GM18498 (cell line): Measurements from ENCODE around the gene THBD.
"Not testable (repeated sequence)": the region's sequence is repeated elsewhere in the genome, so short reads cannot be mapped to it uniquely, and the experiment has no call there.

ENCODE experiments used
- ATAC-seq: cut with Tn5 transposase; IDR thresholded peaks from one replicate; pipeline ENCODE4 v1.9.1; 2021; ENCODE audit warnings: mild to moderate bottlenecking, moderate library complexity; ENCODE audit not compliant: unreplicated experiment

The THBD gene

DNA sequence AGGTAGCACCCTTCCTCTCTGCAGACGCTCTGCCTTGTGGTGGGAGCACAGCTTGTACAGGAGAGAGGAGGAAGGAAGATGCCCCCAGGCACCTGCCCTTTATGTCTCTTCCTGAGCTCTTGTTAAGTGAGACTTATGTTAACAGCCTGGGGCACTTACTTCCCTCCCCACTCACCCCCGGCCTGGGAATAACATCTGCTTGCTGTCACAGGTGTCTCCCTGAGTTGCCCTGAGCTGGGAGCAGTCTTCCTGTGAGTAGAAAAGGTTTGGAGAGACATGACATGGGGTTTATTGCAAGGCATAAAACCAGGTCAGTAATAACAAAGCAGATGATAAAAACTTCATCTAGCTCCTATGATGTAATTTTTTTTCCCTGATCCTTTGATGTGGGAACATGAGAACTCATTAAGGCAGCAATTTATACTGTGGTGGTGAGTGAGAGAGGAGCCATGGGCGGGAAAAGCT is 12.4 kb downstream of the THBD start:
- no peak for ATAC-seq

DNA sequence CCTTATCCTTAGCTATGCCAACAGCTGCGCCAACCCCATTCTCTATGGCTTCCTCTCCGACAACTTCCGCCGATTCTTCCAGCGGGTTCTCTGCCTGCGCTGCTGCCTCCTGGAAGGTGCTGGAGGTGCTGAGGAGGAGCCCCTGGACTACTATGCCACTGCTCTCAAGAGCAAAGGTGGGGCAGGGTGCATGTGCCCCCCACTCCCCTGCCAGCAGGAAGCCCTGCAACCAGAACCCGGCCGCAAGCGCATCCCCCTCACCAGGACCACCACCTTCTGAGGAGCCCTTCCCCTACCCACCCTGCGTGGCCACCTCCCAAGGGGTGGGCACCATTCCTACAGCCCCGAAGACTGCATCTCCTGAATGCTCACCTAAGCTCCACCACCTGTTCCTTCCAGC is 13.1 kb downstream of the THBD start:
- no peak for ATAC-seq

DNA sequence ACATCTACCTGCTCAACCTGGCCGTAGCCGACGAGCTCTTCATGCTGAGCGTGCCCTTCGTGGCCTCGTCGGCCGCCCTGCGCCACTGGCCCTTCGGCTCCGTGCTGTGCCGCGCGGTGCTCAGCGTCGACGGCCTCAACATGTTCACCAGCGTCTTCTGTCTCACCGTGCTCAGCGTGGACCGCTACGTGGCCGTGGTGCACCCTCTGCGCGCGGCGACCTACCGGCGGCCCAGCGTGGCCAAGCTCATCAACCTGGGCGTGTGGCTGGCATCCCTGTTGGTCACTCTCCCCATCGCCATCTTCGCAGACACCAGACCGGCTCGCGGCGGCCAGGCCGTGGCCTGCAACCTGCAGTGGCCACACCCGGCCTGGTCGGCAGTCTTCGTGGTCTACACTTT is 13.7 kb downstream of the THBD start:
- ATAC-seq = no peak

DNA sequence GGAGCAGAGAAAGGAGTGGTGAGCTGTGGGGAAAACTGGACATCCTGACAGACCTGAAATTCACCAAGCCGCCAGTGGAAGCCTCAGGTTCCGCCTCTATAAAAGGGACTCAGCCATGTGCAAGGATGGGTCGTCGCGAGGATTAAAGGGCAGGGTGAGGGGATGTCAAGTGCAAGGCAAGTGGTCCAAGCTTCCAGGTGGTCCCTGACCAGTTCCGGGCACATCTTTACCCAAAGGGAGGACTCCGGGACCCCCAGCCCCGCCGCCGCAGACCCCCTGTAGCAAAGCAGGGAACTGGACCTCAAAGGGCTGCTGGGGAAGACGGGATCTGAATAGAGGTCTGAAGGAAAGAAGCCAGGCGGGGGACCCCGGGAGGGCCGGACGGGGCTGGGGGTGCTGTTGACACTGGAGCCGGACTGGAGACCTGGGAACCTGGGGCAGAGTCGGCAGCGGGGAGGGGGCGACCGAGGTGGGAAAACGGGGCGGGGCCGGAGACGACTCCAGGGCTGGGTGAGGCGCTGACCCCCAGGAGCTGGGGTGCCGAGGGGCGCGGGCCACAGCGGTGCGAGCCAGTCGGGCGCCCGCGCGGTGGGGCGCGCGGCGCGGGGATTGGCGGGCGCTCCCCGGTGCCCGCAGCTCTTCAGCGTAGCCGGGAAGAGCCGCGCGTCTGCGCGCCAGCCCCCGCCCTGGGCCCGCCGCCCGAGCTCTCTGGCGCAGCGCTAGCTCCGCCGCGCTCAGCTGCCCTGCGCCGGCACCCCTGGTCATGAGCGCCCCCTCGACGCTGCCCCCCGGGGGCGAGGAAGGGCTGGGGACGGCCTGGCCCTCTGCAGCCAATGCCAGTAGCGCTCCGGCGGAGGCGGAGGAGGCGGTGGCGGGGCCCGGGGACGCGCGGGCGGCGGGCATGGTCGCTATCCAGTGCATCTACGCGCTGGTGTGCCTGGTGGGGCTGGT is 14.5 kb downstream of the THBD start, which contains the start of gene SSTR4:
SSTR4 (plus strand) TSS at position 592 of the 951 bp plus-strand sequence; CDS start at position 764, 172 bp downstream.
- ATAC-seq = no peak

DNA sequence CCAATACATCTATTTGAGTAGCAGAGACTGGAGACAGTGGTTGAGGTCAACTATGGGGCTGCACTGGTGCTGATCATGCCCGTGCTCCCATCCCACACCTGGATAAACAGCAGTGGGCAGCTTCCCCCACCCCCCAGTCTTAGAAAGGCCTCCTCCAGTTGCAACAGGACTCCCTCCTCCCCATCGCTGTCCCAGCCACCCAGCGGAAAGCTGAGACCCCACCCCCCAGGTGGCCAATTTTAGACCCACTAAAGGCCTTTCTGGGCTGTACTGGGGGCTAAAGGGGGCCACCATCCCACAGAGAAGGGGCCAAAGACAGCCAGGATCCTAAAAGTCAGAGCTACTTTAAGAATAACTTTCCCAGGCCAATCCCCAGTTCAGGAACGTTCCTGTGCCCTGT is 15.6 kb downstream of the THBD start:
- ATAC-seq = no peak

DNA sequence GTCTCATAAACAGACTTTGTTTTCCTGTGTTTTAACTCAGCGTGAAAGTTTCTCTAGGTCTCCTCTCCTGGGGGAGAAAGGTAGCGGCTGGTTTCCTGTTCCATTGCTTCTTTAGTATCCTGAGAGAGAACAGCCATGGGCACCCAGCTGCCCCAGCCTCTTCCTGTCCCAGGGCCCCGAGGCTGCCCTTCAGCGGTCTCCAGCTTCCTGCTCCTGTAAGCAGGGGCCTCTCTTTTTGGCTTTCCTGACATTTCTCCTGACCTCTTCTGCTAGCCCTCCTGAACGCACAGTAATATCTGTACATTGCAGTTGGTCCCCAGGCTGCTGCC is 16.8 kb downstream of the THBD start:
- no peak for ATAC-seq

DNA sequence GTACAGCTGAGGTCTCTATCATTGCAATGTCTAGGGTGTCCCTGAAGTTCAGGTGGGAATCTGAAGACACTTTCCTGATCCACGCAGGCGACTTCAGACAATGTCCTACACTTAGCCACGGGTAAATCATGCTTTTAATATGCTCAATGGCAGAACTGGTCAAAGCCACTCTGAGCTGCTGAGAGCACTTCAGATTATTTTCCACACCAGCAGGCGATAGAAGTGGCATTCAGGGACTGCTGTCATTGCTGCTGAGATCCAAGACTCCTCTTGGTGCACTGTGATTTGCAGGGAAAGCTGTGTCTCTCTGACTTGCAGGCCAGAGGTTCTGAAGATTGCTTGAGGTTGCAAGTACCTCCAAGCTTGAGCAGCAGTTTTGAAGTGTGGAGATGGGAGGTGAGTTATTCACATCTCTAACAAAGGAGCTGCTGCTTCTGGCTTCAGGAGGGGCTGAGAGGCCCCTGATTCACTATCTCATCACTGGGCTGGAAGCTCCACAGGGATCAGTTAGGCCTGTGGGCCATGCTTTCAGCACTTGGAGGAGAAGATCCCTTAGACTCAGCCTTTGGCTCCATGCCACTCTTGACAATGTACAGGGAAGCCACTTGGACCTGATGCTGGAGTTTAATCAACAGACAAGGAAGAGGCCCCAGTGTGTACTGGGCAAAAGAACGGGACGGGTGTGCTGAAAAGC is 17.3 kb downstream of the THBD start:
- ATAC-seq = no peak

DNA sequence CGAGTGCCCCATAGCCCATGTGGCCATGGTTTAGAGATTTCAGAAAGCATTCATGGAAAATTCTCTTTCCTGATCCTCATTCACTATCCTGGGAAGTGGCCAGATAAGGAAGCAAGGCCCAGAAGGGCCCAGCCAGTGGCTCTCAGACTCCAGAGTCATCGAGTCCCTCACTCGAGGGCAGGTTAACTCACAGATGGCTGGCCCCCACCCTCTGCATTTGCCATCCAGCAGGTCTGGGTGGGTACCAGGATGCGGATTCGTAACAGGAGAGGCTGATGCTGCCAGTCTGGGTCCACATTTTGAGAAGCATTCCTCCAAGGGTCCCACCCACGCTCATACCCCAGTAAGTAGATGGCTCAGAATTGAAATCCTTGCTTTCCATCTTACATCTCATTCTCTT is 18.1 kb downstream of the THBD start:
- ATAC-seq = no peak

DNA sequence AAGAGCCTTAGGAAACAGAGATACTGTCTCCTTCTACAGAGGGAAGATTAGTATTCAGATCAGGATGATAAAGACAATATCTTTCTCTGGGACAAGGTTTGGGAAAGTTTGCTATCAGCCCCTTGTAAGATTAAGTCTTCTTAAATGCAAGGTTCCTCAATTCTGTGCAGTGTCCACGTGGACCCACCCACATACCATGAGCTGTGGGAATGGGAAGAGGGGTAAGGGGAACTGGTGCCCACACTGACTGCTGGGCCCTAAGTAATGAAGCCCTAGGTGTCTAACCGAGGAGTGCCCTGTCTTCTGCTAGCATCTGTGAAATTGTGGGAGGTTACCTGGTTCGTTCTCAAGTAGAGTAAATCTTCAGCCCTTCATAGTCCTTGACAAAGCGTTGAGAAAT is 20.1 kb downstream of the THBD start:
- no peak for ATAC-seq

DNA sequence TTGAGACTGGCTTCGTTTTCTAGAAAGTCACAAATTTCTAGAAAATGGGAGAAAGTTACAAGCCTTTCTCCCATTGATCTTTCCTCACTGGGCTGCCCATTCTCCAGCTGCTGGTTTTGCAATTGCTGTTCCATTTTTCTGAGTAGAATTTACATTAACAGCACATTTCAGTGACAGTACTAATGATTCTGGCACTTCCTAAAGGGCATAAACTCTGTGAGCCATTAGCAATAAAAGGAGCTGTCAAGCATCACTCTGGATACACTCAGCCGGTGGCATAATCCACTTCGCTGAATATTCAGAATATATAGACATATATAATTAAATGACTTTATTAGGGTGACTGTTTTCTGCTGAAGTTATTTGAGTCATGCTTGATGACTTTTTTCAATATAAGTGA is 21.1 kb downstream of the THBD start:
- no peak for ATAC-seq

DNA sequence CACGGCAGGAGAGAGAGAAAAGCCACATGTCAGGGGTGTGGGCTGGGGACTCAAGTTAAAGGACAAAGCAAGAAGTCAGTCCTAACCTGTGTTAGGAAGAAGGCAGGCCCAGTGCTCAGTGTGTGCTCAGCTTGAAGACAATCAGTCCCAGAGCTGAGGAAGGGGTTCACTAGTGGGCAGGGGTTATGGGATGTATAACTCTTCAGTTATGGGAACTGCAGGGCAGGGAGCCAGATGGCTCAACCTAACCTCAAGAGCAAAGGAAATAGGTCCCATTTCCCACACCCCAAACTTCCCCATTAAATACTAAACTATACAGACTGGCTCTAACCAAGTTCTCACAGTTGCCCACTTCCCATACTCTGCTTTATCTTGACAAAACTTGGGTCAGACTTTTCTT is 21.8 kb downstream of the THBD start:
- no peak for ATAC-seq

DNA sequence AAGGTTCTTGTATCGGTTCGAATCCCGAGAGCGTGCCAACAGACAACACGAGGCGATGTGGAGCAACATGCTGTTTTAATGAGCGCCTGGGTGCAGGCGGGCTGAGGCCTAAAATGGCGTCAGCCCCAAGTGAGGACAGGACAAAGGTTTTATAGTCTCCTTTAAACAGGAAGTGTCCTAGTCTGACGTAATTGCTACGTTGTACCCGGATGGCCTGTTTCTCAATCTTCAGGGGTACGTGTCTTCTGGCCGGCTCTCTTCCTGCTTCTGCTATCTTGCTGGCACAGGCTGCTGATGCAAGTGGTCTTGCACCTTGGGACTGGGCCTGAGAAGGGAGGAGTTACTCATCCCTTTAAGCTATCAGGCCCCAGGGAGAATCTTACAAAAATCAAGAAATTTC is 24.0 kb downstream of the THBD start:
- ATAC-seq = not testable (repeated sequence)

DNA sequence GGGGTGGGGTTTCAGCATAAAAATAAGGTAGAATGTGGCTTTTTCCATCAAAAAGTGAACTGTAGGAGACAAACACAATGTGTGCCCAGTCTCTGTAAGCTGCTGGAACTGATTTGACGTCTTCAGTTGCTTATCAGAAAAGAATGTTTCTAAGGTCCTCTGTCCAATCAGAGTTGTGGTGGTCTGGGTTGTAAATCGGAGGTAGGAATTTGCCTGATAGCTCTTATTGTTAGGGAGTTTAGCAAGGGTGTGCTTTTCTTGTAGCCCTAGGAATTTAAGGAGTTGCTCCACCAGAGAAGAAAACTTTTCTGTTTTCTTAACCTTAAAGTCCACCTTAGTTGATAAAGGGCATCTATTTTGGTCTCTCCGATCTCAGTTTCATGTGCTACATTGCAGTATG is 24.8 kb downstream of the THBD start:
- ATAC-seq = no peak

DNA sequence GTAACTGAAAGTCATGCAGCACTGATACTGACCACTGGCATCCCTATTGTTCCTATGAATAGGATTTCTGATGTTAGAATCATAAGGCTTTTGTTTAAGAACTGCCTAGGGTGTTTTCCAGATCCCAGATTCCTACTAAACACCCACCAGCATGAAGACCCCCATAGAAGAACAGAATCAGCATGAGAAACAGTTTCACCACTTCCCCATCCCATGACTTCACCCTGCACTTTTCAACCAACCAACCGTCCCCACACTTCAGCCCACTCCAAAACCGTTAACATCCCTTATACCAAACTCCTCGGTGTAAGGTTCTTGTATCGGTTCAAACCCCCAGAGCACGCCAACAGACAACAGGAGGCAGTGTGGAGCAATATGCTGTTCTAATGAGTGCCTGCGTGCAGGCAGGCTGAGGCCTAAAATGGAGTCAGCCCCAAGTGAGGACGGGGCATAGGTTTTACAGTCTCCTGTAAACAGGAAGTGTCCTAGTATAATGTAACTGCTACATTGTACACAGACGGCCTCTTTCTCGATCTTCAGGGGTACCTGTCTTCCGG is 25.8 kb downstream of the THBD start:
- no peak for ATAC-seq

DNA sequence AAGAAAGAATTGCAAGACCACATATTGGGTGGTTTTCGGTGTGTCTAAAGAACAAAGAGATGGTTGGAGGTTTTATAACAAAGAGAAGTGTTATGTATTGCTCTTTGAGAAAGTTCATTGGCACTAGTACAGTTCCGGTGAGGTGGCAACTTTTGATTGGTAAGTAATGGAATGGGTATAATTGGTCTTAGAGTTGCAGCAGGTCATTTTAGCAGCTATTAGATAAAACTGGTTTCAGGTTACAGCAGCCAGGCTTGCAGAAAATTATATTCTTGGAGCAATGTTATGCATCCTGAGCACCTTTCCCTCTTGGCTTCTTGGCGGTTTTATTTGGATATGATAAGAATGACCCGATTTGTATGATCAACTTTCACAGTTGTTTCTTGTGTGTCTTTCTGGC is 26.6 kb downstream of the THBD start:
- no peak for ATAC-seq

DNA sequence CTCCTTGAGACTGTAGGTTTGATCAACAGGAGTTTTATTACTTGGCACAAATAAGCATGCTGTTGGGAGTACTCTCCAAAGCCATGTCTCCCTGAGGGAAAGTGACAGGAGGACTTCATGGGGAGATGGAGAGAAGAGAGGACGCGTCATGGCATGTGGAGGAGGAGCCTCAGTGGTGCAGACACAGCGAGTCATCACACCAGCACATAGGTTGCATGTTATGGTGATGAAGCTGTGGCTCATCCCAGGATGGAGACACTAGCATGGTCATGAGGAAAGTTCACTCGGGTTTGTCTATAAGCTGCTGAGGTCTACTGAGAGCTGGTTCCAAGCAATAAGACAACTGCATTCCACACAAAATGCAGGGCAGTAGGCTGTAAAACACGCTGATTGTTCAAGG is 27.5 kb downstream of the THBD start:
- no peak for ATAC-seq

DNA sequence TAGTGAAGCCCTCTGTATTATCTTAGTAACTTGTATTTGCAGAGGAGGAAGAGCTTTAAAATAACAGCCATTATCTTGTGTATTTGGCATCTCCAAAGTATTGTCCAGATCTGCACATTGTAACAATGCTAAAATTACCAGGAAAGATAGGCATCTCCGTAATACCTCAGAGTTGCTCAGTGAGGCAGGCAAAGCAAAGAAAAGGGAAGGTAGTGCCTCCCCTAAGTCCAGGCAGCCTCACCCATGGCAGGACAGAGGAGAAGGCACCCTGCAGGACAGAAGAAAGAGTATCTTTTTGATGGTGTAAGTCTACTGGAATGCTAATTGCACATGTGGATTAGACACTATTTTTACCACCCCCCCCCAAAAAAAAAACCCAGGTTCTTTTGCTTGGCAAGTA is 27.9 kb downstream of the THBD start:
- ATAC-seq = no peak

DNA sequence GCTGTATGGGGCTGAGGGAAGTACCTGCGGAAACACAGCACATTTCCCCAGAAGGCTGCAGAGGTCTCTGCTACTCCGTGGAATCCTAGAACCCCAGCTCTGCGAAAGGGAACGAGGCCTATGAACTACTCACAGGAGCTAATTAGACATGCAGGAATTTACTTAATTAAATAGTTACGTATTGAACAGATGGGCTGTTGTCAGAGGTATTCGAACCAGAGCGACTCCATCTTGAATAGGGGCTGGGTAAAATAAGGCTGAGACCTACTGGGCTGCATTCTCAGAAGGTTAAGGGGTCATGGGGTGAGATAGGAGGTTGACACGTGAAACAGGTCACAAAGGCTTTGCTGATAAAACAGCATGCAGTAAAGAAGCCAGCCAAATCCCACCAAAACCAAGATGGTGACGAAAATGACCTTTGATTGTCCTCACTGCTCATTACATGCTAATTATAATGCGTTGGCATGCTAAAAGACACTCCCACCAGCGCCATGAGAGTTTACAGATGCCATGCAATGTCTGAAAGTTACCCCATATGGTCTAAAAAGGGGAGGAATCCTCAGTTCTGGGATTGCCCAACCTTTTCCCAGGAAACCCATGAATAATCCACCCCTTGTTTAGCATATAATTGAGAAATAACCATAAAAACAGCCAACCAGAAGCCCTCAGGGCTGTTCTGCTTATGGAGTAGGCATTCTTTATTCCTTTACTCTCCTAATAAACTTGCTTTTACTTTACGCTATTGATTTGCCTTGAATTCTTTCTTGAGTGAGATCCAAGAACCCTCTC is 29.0 kb downstream of the THBD start:
- ATAC-seq = no peak

DNA sequence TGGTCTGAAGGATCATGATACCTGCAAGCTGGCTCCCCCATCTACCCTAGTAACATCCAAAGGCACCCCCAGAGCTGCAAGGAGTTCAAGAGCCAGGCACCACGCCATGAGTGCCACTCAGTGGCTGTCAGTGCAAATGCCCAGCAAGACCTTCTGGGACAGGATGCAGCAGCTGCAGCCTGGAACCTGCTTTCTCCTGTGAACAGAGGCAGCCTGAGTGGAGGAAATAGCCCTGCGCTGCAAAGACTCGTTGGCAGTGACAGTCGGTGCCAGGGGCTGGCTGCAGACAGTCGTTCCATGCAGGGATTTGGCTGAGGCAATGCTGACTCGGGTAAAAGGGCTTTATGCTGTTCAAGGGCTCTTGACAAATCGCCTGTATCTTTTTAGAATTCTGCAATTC is 30.1 kb downstream of the THBD start:
- ATAC-seq = no peak

DNA sequence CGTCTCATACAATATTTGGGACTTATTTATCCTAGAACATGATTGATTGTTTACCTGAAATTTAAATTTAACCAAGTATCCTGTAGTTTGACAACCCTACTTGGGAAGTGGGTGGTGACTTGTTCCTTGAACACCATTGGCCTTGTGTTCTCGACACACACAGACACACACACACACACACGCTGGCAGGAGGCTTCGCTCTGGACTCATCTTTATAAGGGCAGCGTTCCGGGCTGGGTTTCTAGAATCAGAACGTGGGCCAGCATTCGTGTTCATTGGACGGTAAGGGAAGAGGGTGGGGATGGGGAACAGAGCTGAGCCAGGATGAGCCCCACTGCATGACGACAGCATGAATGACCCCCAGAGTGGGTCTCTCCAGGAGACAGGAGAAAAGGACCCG is 30.5 kb downstream of the THBD start:
- no peak for ATAC-seq

DNA sequence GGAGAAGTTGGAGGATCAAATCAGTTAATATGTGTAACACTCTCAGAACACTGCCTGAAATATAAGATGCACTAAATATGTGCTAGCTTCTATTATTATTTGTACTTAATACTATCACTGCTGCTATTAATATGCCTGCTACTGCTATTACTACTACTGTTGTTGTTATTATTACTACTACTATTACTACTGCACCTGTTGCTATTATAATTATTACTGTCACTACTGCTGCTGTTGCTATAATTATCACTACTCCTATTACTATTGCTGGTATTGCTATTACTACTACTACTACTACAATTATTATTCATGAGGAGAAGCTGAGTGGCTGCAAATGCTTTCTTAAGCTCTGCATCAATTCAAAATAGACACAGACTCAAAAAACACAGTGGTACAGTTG is 31.0 kb downstream of the THBD start:
- ATAC-seq = no peak
